Mesothelial cell of epicardium (in vitro differentiated cells): ENCODE results near the gene PLCB4. TPM values are rescaled to one million over a fixed set of nuclear protein-coding genes. Genes with fewer than 3 reads are reported as not detected.

Source experiments
- DNase-seq, 2 experiments: peaks; one replicate each; pipeline ENCODE4 v3.0.0; 2021; ENCODE audit warnings: low spot score in 2 of 2; ENCODE audit not compliant: unreplicated experiment in 2 of 2
- H3K27ac Mint-ChIP-seq: 2 replicates; pipeline ENCODE4 v1.8.0; 2021; ENCODE audit warnings: mixed read lengths
- H3K27me3 Mint-ChIP-seq: 2 replicates; pipeline ENCODE4 v1.8.0; 2021; ENCODE audit warnings: low read depth, mixed read lengths
- H3K36me3 Mint-ChIP-seq: 2 replicates; pipeline ENCODE4 v1.8.0; 2021; ENCODE audit warnings: mixed read lengths
- H3K4me1 Mint-ChIP-seq: 2 replicates; pipeline ENCODE4 v1.8.0; 2021; ENCODE audit warnings: mixed read lengths
- H3K4me3 Mint-ChIP-seq: 2 replicates; pipeline ENCODE4 v1.8.0; 2021; ENCODE audit warnings: mild to moderate bottlenecking, moderate library complexity, mixed read lengths
- H3K9me3 Mint-ChIP-seq: 2 replicates; pipeline ENCODE4 v1.8.0; 2021; ENCODE audit warnings: mixed read lengths
- total RNA-seq: library from RNA; stranded (reverse); gene quantifications from 3 replicates; pipeline ENCODE4 v1.2.1, GENCODE V29; 2021
- TF ChIP-seq, protein P1 (sequence below): fragments of 200-600 bp; sonication (generic); IDR thresholded peaks from one replicate; pipeline ENCODE4 v1.5.0; 2021; ENCODE audit warnings: antibody characterized with exemption; ENCODE audit not compliant: unreplicated experiment

The PLCB4 gene
- total RNA-seq, 1 donor from 2014 or later, result 14.0 TPM

DNA sequence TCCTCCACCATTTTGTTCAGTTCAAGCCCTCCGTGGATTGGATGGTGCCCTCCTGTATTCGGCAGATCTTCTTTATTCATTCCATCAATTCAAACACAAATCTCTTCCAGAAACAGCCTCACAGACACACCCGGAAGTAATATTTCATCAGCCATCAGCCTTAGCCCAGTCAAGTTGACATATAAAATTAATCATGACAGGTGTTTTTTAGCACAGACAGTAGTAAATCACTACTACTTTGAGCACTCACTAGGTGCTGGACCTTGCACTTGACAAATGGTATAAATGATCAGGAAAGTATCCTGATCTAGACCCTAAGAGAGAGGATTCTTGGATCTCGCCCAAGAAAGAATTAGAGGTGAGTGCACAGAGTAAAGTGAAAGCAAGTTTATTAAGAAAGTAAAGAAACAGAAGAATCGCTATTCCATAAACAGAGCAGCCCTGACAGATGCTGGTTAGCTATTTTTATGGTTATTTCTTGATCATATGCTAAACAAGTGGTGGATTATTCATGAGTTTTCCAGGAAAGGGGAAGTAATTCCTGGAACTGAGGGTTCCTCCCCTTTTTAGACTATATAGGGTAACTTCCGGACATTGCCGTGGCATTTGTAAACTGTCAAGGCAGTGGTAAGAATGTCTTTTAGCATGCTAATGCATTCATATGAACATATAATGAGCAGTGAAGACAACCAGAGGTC, 250.9 kb downstream of the PLCB4 start:
- no peak for DNase-seq
- Mint-ChIP-seq H3K27me3 (no peaks in the 10 kb centered on the region), H3K4me3 (no peak overlapping the region), H3K36me3 (no peaks in the 10 kb centered on the region), H3K4me1 (peaks cover 8% of the 10 kb centered on the region), H3K9me3 (no peaks in the 10 kb centered on the region), H3K27ac (no peak overlapping the region)
- TF ChIP-seq, protein P1, sequence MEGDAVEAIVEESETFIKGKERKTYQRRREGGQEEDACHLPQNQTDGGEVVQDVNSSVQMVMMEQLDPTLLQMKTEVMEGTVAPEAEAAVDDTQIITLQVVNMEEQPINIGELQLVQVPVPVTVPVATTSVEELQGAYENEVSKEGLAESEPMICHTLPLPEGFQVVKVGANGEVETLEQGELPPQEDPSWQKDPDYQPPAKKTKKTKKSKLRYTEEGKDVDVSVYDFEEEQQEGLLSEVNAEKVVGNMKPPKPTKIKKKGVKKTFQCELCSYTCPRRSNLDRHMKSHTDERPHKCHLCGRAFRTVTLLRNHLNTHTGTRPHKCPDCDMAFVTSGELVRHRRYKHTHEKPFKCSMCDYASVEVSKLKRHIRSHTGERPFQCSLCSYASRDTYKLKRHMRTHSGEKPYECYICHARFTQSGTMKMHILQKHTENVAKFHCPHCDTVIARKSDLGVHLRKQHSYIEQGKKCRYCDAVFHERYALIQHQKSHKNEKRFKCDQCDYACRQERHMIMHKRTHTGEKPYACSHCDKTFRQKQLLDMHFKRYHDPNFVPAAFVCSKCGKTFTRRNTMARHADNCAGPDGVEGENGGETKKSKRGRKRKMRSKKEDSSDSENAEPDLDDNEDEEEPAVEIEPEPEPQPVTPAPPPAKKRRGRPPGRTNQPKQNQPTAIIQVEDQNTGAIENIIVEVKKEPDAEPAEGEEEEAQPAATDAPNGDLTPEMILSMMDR, result no peak

DNA sequence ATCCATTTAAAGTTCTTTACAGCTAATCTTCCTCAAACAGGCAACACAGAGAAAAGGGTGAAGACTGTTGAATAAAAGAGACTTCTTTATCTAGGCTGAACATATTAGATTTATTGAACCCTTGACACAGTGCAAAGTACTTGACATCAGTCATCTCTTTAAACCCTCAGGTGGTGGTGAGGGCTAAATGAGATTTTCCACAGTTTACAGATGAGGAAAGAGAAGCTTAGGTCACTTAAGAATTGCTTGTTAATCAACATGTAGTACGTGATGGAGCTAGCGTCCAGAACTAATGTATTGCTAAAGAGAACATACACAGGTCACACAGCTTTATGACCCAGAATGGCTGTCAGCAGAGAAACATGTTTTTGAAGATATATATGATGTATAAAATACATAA, 252.1 kb downstream of the PLCB4 start:
- Mint-ChIP-seq H3K4me1 (peaks cover 11% of the 10 kb centered on the region), H3K4me3 (no peak overlapping the region), H3K9me3 (no peaks in the 10 kb centered on the region), H3K27ac (no peak overlapping the region), H3K36me3 (no peaks in the 10 kb centered on the region), H3K27me3 (no peaks in the 10 kb centered on the region)
- TF ChIP-seq, protein P1, result no peak
- no peak for DNase-seq

DNA sequence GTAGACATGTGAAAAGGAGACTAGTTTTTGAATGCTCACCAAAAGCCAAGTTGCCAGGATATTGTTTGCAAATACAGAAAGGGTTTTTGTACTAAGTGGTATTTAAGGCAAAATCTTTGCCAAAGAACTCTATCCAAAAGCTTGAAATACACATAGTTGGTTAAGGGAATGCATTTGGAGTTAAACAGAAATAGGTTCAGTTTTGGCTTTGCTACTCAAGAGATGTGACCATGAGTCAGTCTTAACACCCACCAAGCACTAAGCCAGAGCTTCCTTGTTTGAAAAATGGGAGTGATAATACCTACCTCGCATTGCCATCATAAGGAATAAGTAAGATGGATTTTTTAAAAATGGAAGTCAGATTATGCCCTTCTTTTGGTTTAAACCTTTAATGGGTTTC, 253.8 kb downstream of the PLCB4 start:
- Mint-ChIP-seq H3K27ac (no peak overlapping the region), H3K36me3 (no peaks in the 10 kb centered on the region), H3K4me1 (peaks cover 11% of the 10 kb centered on the region), H3K27me3 (no peaks in the 10 kb centered on the region), H3K4me3 (no peak overlapping the region), H3K9me3 (no peaks in the 10 kb centered on the region)
- TF ChIP-seq, protein P1, result no peak
- DNase-seq, result no peak

DNA sequence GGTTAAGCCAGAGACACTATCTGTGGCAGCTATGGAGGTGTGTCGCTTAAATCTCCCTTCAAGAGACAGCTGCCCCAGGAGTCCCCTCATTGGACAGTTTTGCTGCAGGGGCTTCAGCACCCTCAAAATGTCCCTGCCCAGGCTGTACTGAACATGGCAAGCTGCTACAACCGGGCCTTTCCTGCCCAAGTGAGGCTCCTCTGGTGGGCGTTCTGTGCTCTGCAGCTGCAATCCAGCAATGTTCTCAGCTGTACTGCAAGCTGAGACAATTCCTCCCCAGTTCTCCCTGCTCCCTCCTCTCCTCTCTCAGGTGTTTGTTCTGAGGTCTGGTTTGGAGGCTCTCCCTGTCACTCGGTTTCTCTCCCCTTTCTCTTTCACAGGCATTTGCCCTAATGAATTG, 254.7 kb downstream of the PLCB4 start:
- no peak overlapping the region for H3K4me3 Mint-ChIP-seq
- peaks cover 19% of the 10 kb centered on the region for H3K4me1 Mint-ChIP-seq
- TF ChIP-seq, protein P1, result no peak
- DNase-seq, result no peak
- H3K36me3 Mint-ChIP-seq, result no peaks in the 10 kb centered on the region
- H3K27me3 Mint-ChIP-seq, result no peaks in the 10 kb centered on the region
- no peak overlapping the region for H3K27ac Mint-ChIP-seq
- no peaks in the 10 kb centered on the region for H3K9me3 Mint-ChIP-seq

DNA sequence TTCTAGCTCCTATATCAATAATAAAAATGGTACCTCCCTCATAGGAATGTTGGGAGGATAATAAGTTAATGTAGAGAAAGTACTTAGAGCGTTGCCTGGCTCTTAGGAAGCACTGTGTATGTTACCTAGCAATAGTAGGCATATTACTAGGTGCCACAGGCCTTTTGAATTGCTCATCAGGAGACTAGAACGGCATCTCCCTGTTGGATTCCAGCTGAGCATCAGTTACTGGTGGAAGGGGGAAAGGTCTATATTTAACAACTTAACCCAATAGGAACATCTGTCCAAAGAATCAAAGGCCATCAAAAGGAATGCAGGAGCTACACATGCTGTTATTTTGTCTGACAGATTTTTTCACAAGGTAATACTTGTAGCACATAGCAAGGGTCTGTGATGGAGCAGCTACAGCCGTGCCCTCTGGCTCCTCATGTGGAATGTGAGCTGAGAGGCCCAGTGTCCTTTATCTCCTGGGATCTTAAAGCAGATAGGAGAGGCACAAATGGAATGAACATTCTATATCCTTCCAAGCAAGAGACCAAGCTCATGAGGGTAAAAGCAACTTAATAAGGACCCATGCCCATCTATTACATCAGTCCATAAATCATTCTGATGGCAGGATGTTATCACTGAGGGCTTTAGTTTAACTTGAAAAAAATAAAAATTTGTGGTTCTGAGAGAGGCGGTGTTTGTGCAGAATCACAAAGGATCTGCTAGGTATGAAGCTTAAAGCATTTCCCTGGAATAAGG, 260.6 kb downstream of the PLCB4 start:
- no peak for DNase-seq
- no peak overlapping the region for H3K4me3 Mint-ChIP-seq
- peaks cover 32% of the 10 kb centered on the region for H3K4me1 Mint-ChIP-seq
- TF ChIP-seq, protein P1, result no peak
- H3K27me3 Mint-ChIP-seq, result no peaks in the 10 kb centered on the region
- H3K27ac Mint-ChIP-seq, result no peak overlapping the region
- no peaks in the 10 kb centered on the region for H3K36me3 Mint-ChIP-seq
- no peaks in the 10 kb centered on the region for H3K9me3 Mint-ChIP-seq
